MCF 10A (cell line): Measurements from ENCODE around the gene ABCG1. TPM values are rescaled to one million over a fixed set of nuclear protein-coding genes. Genes with fewer than 3 reads are reported as not detected.
"Not testable (repeated sequence)": the region's sequence is repeated elsewhere in the genome, so short reads cannot be mapped to it uniquely, and the experiment has no call there.

Source experiments
- BruUV-seq: library from RNA; stranded (reverse); fragments of 400-500 nt; replicated peaks from 2 replicates; lab custom pipeline; 2021; lab: Mats Ljungman, UMichigan
- CTCF ChIA-PET: fragments of 300-600 bp; sonication (Branson Sonifier 250); formaldehyde crosslinking; extraction: SDS; loops from one replicate; lab custom pipeline; 2021; ENCODE audit warnings: antibody characterized with exemption, inconsistent platforms; lab: Yijun Ruan, JAX
- POLR2A ChIA-PET: fragments of 300-600, 350-650 bp; sonication (Branson Sonifier 250); formaldehyde crosslinking; extraction: SDS; loops from one replicate; lab custom pipeline; 2020; ENCODE audit warnings: antibody characterized with exemption, inconsistent platforms; lab: Yijun Ruan, JAX
- DNase-seq: peaks from one replicate; pipeline ENCODE4 v3.0.0-alpha.2; 2018; ENCODE audit not compliant: unreplicated experiment
- H3K27ac Mint-ChIP-seq: one replicate; pipeline ENCODE4 v1.8.0; 2022; ENCODE audit warnings: mild to moderate bottlenecking, low read depth, mixed read lengths; ENCODE audit not compliant: unreplicated experiment
- H3K27me3 Mint-ChIP-seq: one replicate; pipeline ENCODE4 v1.8.0; 2022; ENCODE audit warnings: mixed read lengths; ENCODE audit not compliant: insufficient read depth, unreplicated experiment
- H3K36me3 Mint-ChIP-seq: one replicate; pipeline ENCODE4 v1.8.0; 2022; ENCODE audit warnings: mild to moderate bottlenecking, moderate library complexity, mixed read lengths; ENCODE audit not compliant: insufficient read depth, unreplicated experiment
- H3K4me1 Mint-ChIP-seq: one replicate; pipeline ENCODE4 v1.8.0; 2022; ENCODE audit warnings: mixed read lengths; ENCODE audit not compliant: insufficient read depth, unreplicated experiment
- H3K4me3 Mint-ChIP-seq: one replicate; pipeline ENCODE4 v1.8.0; 2022; ENCODE audit warnings: mild to moderate bottlenecking, moderate library complexity, mixed read lengths; ENCODE audit not compliant: unreplicated experiment
- H3K9me3 Mint-ChIP-seq: one replicate; pipeline ENCODE4 v1.8.0; 2022; ENCODE audit warnings: mixed read lengths; ENCODE audit not compliant: unreplicated experiment
- CTCF ChIP-seq: fragments of 200-600 bp; IDR thresholded peaks from one replicate; pipeline ENCODE4 v1.8.0; 2022; ENCODE audit warnings: antibody characterized with exemption, mild to moderate bottlenecking; ENCODE audit not compliant: unreplicated experiment
- intact Hi-C: fragments of 100-400 bp; cut with micrococcal nuclease; formaldehyde crosslinking; loops from 2 replicates; pipeline ENCODE4 v1.14.1; 2022
- total RNA-seq: library from RNA; stranded (reverse); gene quantifications from 2 replicates; pipeline ENCODE4 v1.2.3, GENCODE V29; 2022

Gene ABCG1
- total RNA-seq, 1 experiment from 2014 or later, result 25.5 TPM

DNA sequence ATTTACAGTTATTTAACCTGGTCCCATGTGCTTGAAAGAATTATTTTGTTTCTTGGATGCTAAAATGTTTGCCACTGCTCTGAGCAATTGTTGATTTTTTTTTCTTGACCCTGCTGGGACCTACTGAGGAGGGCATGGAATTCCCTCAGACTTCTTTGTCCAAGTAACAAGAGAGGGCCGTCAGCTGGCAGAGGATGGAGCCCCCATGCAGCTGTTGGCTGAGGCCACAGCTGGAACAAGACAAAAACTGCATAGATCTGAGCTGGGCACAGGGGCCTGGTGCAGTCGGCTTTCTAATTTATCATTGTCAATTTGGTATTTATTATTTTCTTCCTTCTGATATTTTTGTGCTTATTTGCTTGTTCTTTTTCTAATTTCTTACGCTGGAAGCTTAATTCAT, 39.6 kb upstream of the ABCG1 start:
- Mint-ChIP-seq H3K27me3 (no peaks in the 10 kb centered on the region), H3K27ac (no peak overlapping the region), H3K36me3 (no peaks in the 10 kb centered on the region), H3K4me3 (no peak overlapping the region), H3K9me3 (no peaks in the 10 kb centered on the region), H3K4me1 (no peaks in the 10 kb centered on the region)
- intact Hi-C loops, result no loop called here
- ChIA-PET POLR2A (interaction anchor here (0.7 kb wide), 1 partner anchor 146 kb away, joined by 3 read pairs; no protein-coding TSS in a partner anchor), CTCF (interaction anchor here (0.6 kb wide), 1 partner anchor 37 kb away, joined by 3 read pairs; no protein-coding TSS in a partner anchor)
- TF ChIP-seq CTCF, result no peak
- DNase-seq, result no peak
- BruUV-seq, result no TSS peak

DNA sequence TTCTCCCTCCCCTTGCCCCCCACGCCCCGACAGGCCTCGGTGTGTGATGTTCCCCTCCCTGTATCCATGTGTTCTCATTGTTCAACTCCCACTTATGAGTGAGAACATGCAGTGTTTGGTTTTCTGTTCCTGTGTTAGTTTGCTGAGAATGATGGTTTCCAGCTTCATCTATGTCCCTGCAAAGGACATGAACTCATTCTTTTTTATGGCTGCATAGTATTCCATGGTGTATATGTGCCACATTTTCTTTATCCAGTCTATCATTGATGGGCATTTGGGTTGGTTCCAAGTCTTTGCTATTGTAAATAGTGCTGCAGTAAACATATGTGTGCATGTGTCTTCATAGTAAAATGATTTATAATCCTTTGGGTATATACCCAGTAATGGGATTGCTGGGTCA, 38.9 kb upstream of the ABCG1 start:
- BruUV-seq, H3K9me3 Mint-ChIP-seq, intact Hi-C loops, DNase-seq, CTCF ChIA-PET, H3K27ac Mint-ChIP-seq, H3K4me1 Mint-ChIP-seq, H3K36me3 Mint-ChIP-seq, H3K4me3 Mint-ChIP-seq, H3K27me3 Mint-ChIP-seq: not testable (repeated sequence)
- POLR2A ChIA-PET, result interaction anchor here (0.7 kb wide), 1 partner anchor 145 kb away, joined by 3 read pairs; no protein-coding TSS in a partner anchor

DNA sequence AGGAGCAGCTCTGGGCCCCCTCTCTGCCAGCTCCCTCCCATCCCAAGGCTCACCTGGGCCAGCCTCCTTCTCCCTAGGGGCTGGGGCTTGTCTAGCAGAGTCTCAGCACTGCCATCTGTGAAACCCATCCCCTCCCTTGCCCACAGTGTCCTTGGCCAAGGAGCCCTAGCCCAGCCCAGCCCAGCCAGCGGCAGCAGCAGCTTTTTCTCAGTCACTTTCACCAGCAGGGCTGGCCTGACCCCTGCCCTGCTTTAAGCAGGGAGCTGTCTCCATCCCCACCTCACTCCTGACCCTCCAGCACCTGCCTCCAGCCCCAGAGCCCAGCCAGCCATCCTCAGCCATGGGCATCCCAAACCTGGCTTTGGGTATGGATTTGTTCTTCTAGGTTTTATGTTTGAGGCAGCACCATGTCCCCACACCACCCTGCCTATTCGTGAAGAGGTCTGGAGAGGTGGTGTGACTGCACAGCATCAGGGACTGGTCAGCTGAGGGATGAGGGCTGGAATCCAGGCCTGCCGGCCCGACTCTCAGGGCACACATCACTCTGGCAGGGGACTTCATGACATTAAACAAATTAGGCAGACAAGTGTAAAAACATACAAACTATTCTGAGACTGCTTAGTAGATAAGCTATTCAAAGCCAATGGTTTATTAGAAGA, 36.1 kb upstream of the ABCG1 start:
- intact Hi-C loops, result no loop called here
- TF ChIP-seq CTCF, result no peak
- Mint-ChIP-seq H3K4me1 (no peaks in the 10 kb centered on the region), H3K27me3 (no peaks in the 10 kb centered on the region), H3K36me3 (no peaks in the 10 kb centered on the region), H3K9me3 (no peaks in the 10 kb centered on the region), H3K4me3 (no peak overlapping the region), H3K27ac (no peak overlapping the region)
- ChIA-PET POLR2A (interaction anchor here (1.3 kb wide), 1 partner anchor 11 kb away, joined by 6 read pairs; no protein-coding TSS in a partner anchor), CTCF (interaction anchor here (0.6 to 0.7 kb wide), 3 partner anchors 10 to 650 kb away, joined by 3 read pairs; no protein-coding TSS in a partner anchor)
- no TSS peak for BruUV-seq
- no peak for DNase-seq

- DNase-seq, result no peak
- no peak for TF ChIP-seq CTCF
- no peaks in the 10 kb centered on the region for H3K9me3 Mint-ChIP-seq
- H3K27me3 Mint-ChIP-seq, result no peaks in the 10 kb centered on the region
- H3K36me3 Mint-ChIP-seq, result no peaks in the 10 kb centered on the region
- H3K27ac Mint-ChIP-seq, result no peak overlapping the region
- ChIA-PET POLR2A (interaction anchor here (1.4 kb wide), 1 partner anchor 50 kb away, joined by 3 read pairs; no protein-coding TSS in a partner anchor), CTCF (interaction anchor here (0.6 kb wide), 2 partner anchors 127 to 649 kb away, joined by 3 read pairs; no protein-coding TSS in a partner anchor)
- intact Hi-C loops, result no loop called here
- H3K4me1 Mint-ChIP-seq, result no peaks in the 10 kb centered on the region
- BruUV-seq, result no TSS peak
- no peak overlapping the region for H3K4me3 Mint-ChIP-seq
Measured at GRCh38 chr21:42183374-42184266, 35.3 kb upstream of the ABCG1 start.
